MM.1S (cell line): Measurements from ENCODE around the gene FOSL1.

Experiments used
- DNase-seq: peaks from one replicate; pipeline ENCODE4 v3.0.0-alpha.2; 2015
- H2AFZ ChIP-seq: fragments of 300-600 bp; sonication (generic); 2 replicates; pipeline ENCODE4 v1.6.0; 2016; ENCODE audit warnings: antibody characterized with exemption, low read length
- H3F3A ChIP-seq: fragments of 300-600 bp; sonication (generic); 2 replicates; pipeline ENCODE4 v1.6.1; 2016; ENCODE audit warnings: mild to moderate bottlenecking, antibody characterized with exemption, low read length, moderate library complexity, mixed read lengths; ENCODE audit not compliant: insufficient read depth
- H3K27ac ChIP-seq: fragments of 300-600 bp; sonication (generic); 2 replicates; pipeline ENCODE4 v1.5.1; 2016; ENCODE audit warnings: mild to moderate bottlenecking, low read length
- H3K27me3 ChIP-seq: fragments of 300-600 bp; sonication (generic); replicated peaks from 2 replicates; pipeline ENCODE4 v1.6.0; 2016; ENCODE audit warnings: low read length; ENCODE audit not compliant: insufficient read depth
- H3K36me3 ChIP-seq: fragments of 300-600 bp; sonication (generic); replicated peaks from 2 replicates; pipeline ENCODE4 v1.6.1; 2016; ENCODE audit warnings: mild to moderate bottlenecking, low read length, mixed read lengths; ENCODE audit not compliant: insufficient read depth
- H3K4me1 ChIP-seq: fragments of 300-600 bp; sonication (generic); 2 replicates; pipeline ENCODE4 v1.6.1; 2016; ENCODE audit warnings: low read length, mixed read lengths
- H3K4me2 ChIP-seq: fragments of 300-600 bp; sonication (generic); 2 replicates; pipeline ENCODE4 v1.6.0; 2016; ENCODE audit warnings: low read depth, low read length
- H3K4me3 ChIP-seq: fragments of 300-600 bp; sonication (generic); 2 replicates; pipeline ENCODE4 v1.5.1; 2016; ENCODE audit warnings: low read length, mixed read lengths
- H3K79me2 ChIP-seq: fragments of 300-600 bp; sonication (generic); 2 replicates; pipeline ENCODE4 v1.6.1; 2016; ENCODE audit warnings: mixed run types, low read length, mixed read lengths
- H3K9ac ChIP-seq: fragments of 300-600 bp; sonication (generic); 2 replicates; pipeline ENCODE4 v1.6.1; 2016; ENCODE audit warnings: low read length, mixed read lengths
- H3K9me2 ChIP-seq: fragments of 300-600 bp; sonication (generic); replicated peaks from 2 replicates; pipeline ENCODE4 v1.6.1; 2016; ENCODE audit warnings: mild to moderate bottlenecking, low read length, mixed read lengths; ENCODE audit not compliant: insufficient read depth
- H3K9me3 ChIP-seq: fragments of 300-600 bp; sonication (generic); replicated peaks from 2 replicates; pipeline ENCODE4 v1.6.1; 2016; ENCODE audit warnings: mild to moderate bottlenecking, low read length, mixed read lengths; ENCODE audit not compliant: insufficient read depth
- H4K20me1 ChIP-seq: fragments of 300-600 bp; sonication (generic); 2 replicates; pipeline ENCODE4 v1.6.1; 2016; ENCODE audit warnings: mild to moderate bottlenecking, low read length, moderate library complexity, mixed read lengths; ENCODE audit not compliant: insufficient read depth
- EZH2 ChIP-seq: fragments of 300-600 bp; sonication (generic); optimal IDR thresholded peaks from 2 replicates; pipeline ENCODE3; 2017; ENCODE audit warnings: low read depth, mild to moderate bottlenecking, antibody characterized with exemption, low read length, mixed read lengths
- EZH2phosphoT487 ChIP-seq: fragments of 300-600 bp; sonication (generic); IDR thresholded peaks from 2 replicates; pipeline ENCODE4 v1.6.1; 2018; ENCODE audit warnings: antibody characterized with exemption, low read length
- TF ChIP-seq, protein P1 (sequence below): fragments of 300-600 bp; sonication (generic); IDR thresholded peaks from 2 replicates; pipeline ENCODE4 v1.5.1; 2016; ENCODE audit warnings: antibody characterized with exemption, low read length, mixed read lengths

Gene FOSL1

DNA sequence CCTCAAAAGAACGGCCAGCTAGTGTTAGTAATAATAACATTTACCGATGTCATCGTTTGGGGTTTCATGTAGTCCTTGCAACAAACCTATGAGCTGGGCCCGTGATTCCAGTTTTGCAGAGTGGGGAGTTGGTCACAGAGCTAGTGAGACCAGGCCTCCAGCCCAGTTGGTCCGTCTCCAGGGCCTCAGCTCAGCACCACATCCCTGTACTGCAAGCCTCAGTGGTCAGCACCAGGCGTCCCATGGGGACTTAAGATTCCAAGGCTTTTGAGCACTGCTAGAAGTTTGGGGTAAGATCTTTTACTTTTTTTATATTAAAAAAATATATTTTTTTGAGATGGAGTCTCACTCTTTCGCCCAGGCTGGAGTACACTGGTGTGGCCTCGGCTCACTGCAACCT, 44.0 kb upstream of the FOSL1 start:
- H3K4me3 ChIP-seq, result no peak overlapping the region
- no peaks in the 10 kb centered on the region for H3K9me2 ChIP-seq
- no peak for DNase-seq
- H4K20me1 ChIP-seq, result no peaks in the 10 kb centered on the region
- no peaks in the 10 kb centered on the region for H3K27me3 ChIP-seq
- H3K9me3 ChIP-seq, result no peaks in the 10 kb centered on the region
- no peak overlapping the region for H3K9ac ChIP-seq
- no peaks in the 10 kb centered on the region for H3F3A ChIP-seq
- no peaks in the 10 kb centered on the region for H3K79me2 ChIP-seq
- H3K27ac ChIP-seq, result no peak overlapping the region
- H3K4me1 ChIP-seq, result 0 out of 2 replicates have a peak, but pooled peaks cover 4% of the 10 kb centered on the region
- no peak overlapping the region for H3K4me2 ChIP-seq
- TF ChIP-seq EZH2 (no peak), EZH2phosphoT487 (no peak)
- TF ChIP-seq, protein P1, sequence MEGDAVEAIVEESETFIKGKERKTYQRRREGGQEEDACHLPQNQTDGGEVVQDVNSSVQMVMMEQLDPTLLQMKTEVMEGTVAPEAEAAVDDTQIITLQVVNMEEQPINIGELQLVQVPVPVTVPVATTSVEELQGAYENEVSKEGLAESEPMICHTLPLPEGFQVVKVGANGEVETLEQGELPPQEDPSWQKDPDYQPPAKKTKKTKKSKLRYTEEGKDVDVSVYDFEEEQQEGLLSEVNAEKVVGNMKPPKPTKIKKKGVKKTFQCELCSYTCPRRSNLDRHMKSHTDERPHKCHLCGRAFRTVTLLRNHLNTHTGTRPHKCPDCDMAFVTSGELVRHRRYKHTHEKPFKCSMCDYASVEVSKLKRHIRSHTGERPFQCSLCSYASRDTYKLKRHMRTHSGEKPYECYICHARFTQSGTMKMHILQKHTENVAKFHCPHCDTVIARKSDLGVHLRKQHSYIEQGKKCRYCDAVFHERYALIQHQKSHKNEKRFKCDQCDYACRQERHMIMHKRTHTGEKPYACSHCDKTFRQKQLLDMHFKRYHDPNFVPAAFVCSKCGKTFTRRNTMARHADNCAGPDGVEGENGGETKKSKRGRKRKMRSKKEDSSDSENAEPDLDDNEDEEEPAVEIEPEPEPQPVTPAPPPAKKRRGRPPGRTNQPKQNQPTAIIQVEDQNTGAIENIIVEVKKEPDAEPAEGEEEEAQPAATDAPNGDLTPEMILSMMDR, result no peak
- no peaks in the 10 kb centered on the region for H3K36me3 ChIP-seq
- no peak overlapping the region for H2AFZ ChIP-seq

DNA sequence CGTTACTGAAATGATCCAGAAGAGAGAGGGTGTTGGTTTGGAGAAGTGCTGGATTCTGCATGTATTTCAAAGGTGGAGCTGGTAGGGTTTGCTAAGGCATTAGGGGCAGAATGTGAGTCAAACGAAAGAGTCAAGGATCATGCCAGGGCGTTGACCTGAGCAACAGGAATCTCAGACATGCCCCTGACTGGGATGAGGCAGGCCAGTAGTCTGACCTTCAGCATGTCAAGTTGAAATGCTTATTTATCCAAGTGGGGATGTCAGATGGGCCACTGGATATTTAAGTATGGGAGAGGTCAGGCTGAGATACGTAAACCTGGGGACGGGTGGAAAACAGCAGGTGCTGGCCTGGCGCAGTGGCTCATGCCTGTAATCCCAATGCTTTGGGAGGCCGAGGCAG, 42.3 kb upstream of the FOSL1 start:
- TF ChIP-seq, protein P1, result no peak
- TF ChIP-seq EZH2 (no peak), EZH2phosphoT487 (no peak)
- no peak overlapping the region for H3K27ac ChIP-seq

DNA sequence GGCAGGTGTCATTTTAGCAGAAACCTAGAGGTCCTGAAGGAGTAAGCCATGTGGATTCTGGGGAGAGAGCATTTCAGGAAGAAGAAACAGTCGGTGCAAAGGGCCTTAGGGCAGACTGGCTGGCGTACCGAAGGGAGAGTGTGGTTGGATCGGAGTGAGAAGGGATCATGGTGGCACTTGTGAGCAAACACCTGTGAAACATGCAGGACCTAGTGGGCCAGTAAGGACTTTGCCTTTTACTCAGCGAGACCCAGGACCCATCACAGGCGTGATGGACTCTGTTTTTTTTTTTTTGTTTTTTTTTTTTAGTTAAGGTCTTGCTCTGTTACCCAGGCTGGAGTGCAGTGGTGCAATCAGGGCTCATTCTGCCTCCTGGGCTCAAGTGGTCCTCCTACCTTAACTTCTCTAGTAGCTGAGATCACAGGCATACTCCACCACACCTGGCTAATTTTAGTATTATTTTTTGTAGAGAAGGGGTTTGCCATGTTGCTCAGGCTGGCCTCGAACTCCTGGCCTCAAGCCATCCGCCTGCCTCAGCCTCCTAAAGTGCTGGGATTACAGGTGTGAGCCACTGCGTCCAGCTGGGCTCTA, 41.6 kb upstream of the FOSL1 start:
- Histone ChIP-seq H3K79me2 (no peaks in the 10 kb centered on the region), H3K27me3 (no peaks in the 10 kb centered on the region), H3K4me2 (no peak overlapping the region), H3K9ac (no peak overlapping the region), H3K9me2 (no peaks in the 10 kb centered on the region), H3K27ac (no peak overlapping the region), H2AFZ (no peak overlapping the region), H3K9me3 (no peaks in the 10 kb centered on the region), H3K4me1 (0 out of 2 replicates have a peak, but pooled peaks cover 4% of the 10 kb centered on the region), H4K20me1 (no peaks in the 10 kb centered on the region), H3F3A (no peaks in the 10 kb centered on the region), H3K4me3 (no peak overlapping the region), H3K36me3 (no peaks in the 10 kb centered on the region)
- no peak for TF ChIP-seq EZH2phosphoT487
- TF ChIP-seq, protein P1, result no peak
- TF ChIP-seq EZH2, result no peak
- no peak for DNase-seq

More for the DNA sequence above, 42.3 kb upstream of the FOSL1 start:
- Histone ChIP-seq H3K79me2 (no peaks in the 10 kb centered on the region), H3K4me3 (no peak overlapping the region), H3K4me1 (0 out of 2 replicates have a peak, but pooled peaks cover 4% of the 10 kb centered on the region), H3K4me2 (no peak overlapping the region), H3K36me3 (no peaks in the 10 kb centered on the region), H3K9me2 (no peaks in the 10 kb centered on the region), H3F3A (no peaks in the 10 kb centered on the region), H4K20me1 (no peaks in the 10 kb centered on the region), H2AFZ (no peak overlapping the region), H3K9ac (no peak overlapping the region), H3K27me3 (no peaks in the 10 kb centered on the region), H3K9me3 (no peaks in the 10 kb centered on the region)
- no peak for DNase-seq
